ENCODE measurements around the gene KRTAP22-1. TPM values are rescaled to one million over a fixed set of nuclear protein-coding genes. Genes with fewer than 3 reads are reported as not detected.

Gene KRTAP22-1
- total RNA-seq, 1 experiment from 2014 or later: not detected

DNA sequence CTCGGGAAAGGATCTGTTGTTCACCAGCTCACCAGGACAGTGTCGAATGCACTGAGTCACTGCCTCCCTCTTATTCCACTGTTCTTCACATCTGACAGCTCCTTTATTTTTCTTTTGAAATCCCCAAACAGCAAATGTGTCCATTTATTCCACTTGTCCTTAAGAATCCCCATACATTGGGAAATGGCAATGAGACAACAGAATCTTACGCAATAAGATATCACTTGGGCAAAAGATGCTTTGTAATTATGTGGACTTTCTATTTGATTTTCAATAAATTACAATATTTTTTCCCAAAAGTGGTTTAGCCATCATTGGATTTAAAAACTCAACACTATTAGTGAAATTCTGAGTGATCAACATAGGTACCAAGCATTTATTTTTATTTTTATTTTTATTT lies 37.8 kb downstream of the KRTAP22-1 start:
- DNase-seq (ENCODE audit: low spot score) (no peak), ATAC-seq (no peak)
- ChIA-PET CTCF (no interaction called here), POLR2A (no interaction called here)
- TF ChIP-seq IRF2 (CRISPR knock-in tag; IDR thresholded peaks at IDR 0.05; ENCODE audit: borderline replicate concordance, low read depth): no peak
- TF ChIP-seq, protein P1, sequence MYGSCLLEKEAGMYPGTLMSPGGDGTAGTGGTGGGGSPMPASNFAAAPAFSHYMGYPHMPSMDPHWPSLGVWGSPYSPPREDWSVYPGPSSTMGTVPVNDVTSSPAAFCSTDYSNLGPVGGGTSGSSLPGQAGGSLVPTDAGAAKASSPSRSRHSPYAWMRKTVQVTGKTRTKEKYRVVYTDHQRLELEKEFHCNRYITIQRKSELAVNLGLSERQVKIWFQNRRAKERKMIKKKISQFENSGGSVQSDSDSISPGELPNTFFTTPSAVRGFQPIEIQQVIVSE (CRISPR knock-in tag; IDR thresholded peaks at IDR 0.05; ENCODE audit: borderline replicate concordance): no peak
- no peak for TF ChIP-seq NFE2L1 (CRISPR knock-in tag; IDR thresholded peaks at IDR 0.05)
- TF ChIP-seq, protein P2, sequence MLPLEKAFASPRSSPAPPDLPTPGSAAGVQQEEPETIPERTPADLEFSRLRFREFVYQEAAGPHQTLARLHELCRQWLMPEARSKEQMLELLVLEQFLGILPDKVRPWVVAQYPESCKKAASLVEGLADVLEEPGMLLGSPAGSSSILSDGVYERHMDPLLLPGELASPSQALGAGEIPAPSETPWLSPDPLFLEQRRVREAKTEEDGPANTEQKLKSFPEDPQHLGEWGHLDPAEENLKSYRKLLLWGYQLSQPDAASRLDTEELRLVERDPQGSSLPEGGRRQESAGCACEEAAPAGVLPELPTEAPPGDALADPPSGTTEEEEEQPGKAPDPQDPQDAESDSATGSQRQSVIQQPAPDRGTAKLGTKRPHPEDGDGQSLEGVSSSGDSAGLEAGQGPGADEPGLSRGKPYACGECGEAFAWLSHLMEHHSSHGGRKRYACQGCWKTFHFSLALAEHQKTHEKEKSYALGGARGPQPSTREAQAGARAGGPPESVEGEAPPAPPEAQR (CRISPR knock-in tag; IDR thresholded peaks at IDR 0.05): no peak
- TF ChIP-seq, protein P3, sequence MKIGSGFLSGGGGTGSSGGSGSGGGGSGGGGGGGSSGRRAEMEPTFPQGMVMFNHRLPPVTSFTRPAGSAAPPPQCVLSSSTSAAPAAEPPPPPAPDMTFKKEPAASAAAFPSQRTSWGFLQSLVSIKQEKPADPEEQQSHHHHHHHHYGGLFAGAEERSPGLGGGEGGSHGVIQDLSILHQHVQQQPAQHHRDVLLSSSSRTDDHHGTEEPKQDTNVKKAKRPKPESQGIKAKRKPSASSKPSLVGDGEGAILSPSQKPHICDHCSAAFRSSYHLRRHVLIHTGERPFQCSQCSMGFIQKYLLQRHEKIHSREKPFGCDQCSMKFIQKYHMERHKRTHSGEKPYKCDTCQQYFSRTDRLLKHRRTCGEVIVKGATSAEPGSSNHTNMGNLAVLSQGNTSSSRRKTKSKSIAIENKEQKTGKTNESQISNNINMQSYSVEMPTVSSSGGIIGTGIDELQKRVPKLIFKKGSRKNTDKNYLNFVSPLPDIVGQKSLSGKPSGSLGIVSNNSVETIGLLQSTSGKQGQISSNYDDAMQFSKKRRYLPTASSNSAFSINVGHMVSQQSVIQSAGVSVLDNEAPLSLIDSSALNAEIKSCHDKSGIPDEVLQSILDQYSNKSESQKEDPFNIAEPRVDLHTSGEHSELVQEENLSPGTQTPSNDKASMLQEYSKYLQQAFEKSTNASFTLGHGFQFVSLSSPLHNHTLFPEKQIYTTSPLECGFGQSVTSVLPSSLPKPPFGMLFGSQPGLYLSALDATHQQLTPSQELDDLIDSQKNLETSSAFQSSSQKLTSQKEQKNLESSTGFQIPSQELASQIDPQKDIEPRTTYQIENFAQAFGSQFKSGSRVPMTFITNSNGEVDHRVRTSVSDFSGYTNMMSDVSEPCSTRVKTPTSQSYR (CRISPR knock-in tag; IDR thresholded peaks at IDR 0.05): no peak
- no peak for TF ChIP-seq ZNF396 (CRISPR knock-in tag; IDR thresholded peaks at IDR 0.05; ENCODE audit: borderline replicate concordance)
- no peak for TF ChIP-seq ZNF121 (CRISPR knock-in tag; IDR thresholded peaks at IDR 0.05)
- no peaks in the 10 kb centered on the region for H3K27me3 Mint-ChIP-seq (ENCODE audit: low read depth)
- H3K9me3 Mint-ChIP-seq: peaks cover 7% of the 10 kb centered on the region; the same call in 1 of the 2 replicates
- no peaks in the 10 kb centered on the region for H3K4me1 Mint-ChIP-seq
- no peak overlapping the region for H3K27ac Mint-ChIP-seq
- H3K36me3 Mint-ChIP-seq: no peaks in the 10 kb centered on the region
- no peak overlapping the region for H3K4me3 Mint-ChIP-seq

DNA sequence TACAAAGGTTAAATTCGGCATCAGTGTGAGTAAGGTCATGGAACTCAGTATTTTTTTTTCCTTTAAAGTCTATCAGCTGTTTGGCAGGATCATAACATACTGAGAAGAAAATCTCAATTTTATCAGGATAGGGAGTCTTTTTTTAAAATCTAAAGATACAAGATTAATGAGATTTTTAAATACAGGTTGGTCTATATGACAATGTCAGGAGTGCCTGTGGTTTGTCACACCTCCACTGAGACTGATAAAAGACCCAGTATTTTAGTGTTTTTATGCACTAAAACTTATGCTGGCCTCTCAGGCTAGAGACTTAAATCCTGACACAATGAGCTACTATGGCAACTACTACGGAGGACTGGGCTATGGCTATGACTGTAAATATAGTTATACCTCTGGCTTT lies 41.7 kb downstream of the KRTAP22-1 start, which contains the start of gene KRTAP20-3:
Gene KRTAP20-3, plus strand, starts transcription at position 301 of the 400 bp plus-strand sequence.
- Mint-ChIP-seq H3K36me3 (no peaks in the 10 kb centered on the region), H3K4me3 (no peak within 1 kb of the TSS), H3K4me1 (no peaks in the 10 kb centered on the region), H3K27ac (no peak within 1 kb of the TSS), H3K27me3 (ENCODE audit: low read depth) (no peaks in the 10 kb centered on the region), H3K9me3 (peaks cover 7% of the 10 kb centered on the region; the same call in 1 of the 2 replicates)
- POLR2A ChIA-PET: no interaction called here
- CTCF ChIA-PET: no interaction called here
- ATAC-seq (no peak), DNase-seq (ENCODE audit: low spot score) (no peak)
- TF ChIP-seq IRF2 (CRISPR knock-in tag; IDR thresholded peaks at IDR 0.05; ENCODE audit: borderline replicate concordance, low read depth) (no peak), ETV6 (CRISPR knock-in tag; IDR thresholded peaks at IDR 0.05) (no peak), CREM (CRISPR knock-in tag; IDR thresholded peaks at IDR 0.05) (no peak), SMAD4 (CRISPR knock-in tag; IDR thresholded peaks at IDR 0.05) (no peak)
- TF ChIP-seq, protein P4, sequence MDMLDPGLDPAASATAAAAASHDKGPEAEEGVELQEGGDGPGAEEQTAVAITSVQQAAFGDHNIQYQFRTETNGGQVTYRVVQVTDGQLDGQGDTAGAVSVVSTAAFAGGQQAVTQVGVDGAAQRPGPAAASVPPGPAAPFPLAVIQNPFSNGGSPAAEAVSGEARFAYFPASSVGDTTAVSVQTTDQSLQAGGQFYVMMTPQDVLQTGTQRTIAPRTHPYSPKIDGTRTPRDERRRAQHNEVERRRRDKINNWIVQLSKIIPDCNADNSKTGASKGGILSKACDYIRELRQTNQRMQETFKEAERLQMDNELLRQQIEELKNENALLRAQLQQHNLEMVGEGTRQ (CRISPR knock-in tag; IDR thresholded peaks at IDR 0.05): no peak

DNA sequence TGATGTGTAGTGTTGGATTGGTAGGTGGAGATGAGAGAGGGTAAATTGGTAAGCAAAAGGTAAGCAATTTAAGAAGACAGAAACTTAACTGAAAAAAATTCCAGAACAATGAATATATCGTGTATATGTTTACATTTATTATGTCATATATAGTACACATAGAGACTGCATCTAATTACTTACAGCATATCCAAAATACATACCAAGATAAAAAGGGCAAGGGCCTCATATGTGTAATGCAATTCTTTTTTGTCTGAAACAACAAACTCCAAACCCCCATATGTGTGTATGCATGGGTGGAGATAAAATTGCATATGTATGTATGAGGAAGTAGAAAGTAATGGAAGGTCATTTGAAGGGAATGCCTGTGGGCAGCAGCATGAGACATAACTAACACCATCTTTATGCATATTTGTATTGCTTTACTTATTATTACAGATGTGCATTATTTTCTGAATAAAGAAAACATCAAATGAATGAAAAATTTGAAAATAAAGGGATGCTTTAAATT lies 46.1 kb downstream of the KRTAP22-1 start:
- POLR2A ChIA-PET: no interaction called here
- H3K36me3 Mint-ChIP-seq: no peaks in the 10 kb centered on the region
- no peak for ATAC-seq
- TF ChIP-seq, protein P5, sequence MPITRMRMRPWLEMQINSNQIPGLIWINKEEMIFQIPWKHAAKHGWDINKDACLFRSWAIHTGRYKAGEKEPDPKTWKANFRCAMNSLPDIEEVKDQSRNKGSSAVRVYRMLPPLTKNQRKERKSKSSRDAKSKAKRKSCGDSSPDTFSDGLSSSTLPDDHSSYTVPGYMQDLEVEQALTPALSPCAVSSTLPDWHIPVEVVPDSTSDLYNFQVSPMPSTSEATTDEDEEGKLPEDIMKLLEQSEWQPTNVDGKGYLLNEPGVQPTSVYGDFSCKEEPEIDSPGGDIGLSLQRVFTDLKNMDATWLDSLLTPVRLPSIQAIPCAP (CRISPR knock-in tag; IDR thresholded peaks at IDR 0.05): no peak
- TF ChIP-seq, protein P6, sequence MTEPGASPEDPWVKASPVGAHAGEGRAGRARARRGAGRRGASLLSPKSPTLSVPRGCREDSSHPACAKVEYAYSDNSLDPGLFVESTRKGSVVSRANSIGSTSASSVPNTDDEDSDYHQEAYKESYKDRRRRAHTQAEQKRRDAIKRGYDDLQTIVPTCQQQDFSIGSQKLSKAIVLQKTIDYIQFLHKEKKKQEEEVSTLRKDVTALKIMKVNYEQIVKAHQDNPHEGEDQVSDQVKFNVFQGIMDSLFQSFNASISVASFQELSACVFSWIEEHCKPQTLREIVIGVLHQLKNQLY (CRISPR knock-in tag; IDR thresholded peaks at IDR 0.05): no peak
- TF ChIP-seq SMAD3 (CRISPR knock-in tag; IDR thresholded peaks at IDR 0.05; ENCODE audit: borderline replicate concordance): no peak
- TF ChIP-seq ZNF423 (CRISPR knock-in tag; IDR thresholded peaks at IDR 0.05): no peak
- no peak for TF ChIP-seq NR3C1 (CRISPR knock-in tag; conservative IDR thresholded peaks at IDR 0.05; ENCODE audit: low read depth)
- TF ChIP-seq ESRRA (CRISPR knock-in tag; IDR thresholded peaks at IDR 0.05; ENCODE audit: borderline replicate concordance): no peak
- no peak for TF ChIP-seq ZNF263 (CRISPR knock-in tag; IDR thresholded peaks at IDR 0.05; ENCODE audit: low read depth)
- TF ChIP-seq JAZF1 (CRISPR knock-in tag; IDR thresholded peaks at IDR 0.05): no peak
- TF ChIP-seq, protein P7, sequence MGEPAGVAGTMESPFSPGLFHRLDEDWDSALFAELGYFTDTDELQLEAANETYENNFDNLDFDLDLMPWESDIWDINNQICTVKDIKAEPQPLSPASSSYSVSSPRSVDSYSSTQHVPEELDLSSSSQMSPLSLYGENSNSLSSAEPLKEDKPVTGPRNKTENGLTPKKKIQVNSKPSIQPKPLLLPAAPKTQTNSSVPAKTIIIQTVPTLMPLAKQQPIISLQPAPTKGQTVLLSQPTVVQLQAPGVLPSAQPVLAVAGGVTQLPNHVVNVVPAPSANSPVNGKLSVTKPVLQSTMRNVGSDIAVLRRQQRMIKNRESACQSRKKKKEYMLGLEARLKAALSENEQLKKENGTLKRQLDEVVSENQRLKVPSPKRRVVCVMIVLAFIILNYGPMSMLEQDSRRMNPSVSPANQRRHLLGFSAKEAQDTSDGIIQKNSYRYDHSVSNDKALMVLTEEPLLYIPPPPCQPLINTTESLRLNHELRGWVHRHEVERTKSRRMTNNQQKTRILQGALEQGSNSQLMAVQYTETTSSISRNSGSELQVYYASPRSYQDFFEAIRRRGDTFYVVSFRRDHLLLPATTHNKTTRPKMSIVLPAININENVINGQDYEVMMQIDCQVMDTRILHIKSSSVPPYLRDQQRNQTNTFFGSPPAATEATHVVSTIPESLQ (CRISPR knock-in tag; IDR thresholded peaks at IDR 0.05): no peak
- TF ChIP-seq ZNF232 (CRISPR knock-in tag; IDR thresholded peaks at IDR 0.05): no peak
- TF ChIP-seq HMGA2 (CRISPR knock-in tag; IDR thresholded peaks at IDR 0.05): no peak
- no peak for TF ChIP-seq IRF2 (CRISPR knock-in tag; IDR thresholded peaks at IDR 0.05; ENCODE audit: borderline replicate concordance, low read depth)
- no peak for TF ChIP-seq EMX1 (CRISPR knock-in tag; IDR thresholded peaks at IDR 0.05)
- TF ChIP-seq TEAD1 (CRISPR knock-in tag; IDR thresholded peaks at IDR 0.05): no peak

More for the DNA sequence above, 46.1 kb downstream of the KRTAP22-1 start:
- DNase-seq (ENCODE audit: low spot score): no peak
- Mint-ChIP-seq H3K4me1 (no peaks in the 10 kb centered on the region), H3K9me3 (no peaks in the 10 kb centered on the region), H3K27ac (no peak overlapping the region), H3K4me3 (no peak overlapping the region), H3K27me3 (ENCODE audit: low read depth) (no peaks in the 10 kb centered on the region; the same call in 1 of the 2 replicates)
- CTCF ChIA-PET: no interaction called here
